H1 (cell line): ENCODE data around the gene CCIN. TPM values are rescaled to one million over a fixed set of nuclear protein-coding genes. Genes with fewer than 3 reads are reported as not detected.

ENCODE experiments used
- CTCF ChIA-PET: fragments of 300-600 bp; sonication (Branson Sonifier 250); formaldehyde crosslinking; loops from one replicate; lab custom pipeline; 2021; ENCODE audit not compliant: partially characterized antibody; lab: Charles Lee
- POLR2A ChIA-PET: fragments of 300-600 bp; sonication (Branson Sonifier 250); formaldehyde crosslinking; loops from one replicate; lab custom pipeline; 2021; ENCODE audit warnings: inconsistent platforms; ENCODE audit not compliant: partially characterized antibody; lab: Charles Lee
- DNase-seq, 2 experiments: peaks; one replicate each; pipeline versions ENCODE4 v3.0.0 to v3.0.0-alpha.2; 2010 to 2022; ENCODE audit warnings: low spot score in 2 of 2, low read depth in 1 of 2, mixed read lengths in 1 of 2
- FAIRE-seq: peaks from 2 replicates; lab custom pipeline; 2011; peaks lifted over from hg19 to GRCh38; lab: Jason Lieb, UNC
- H2AFZ ChIP-seq: 2 replicates; pipeline ENCODE4 v1.8.1; 2012; ENCODE audit warnings: low read length, inconsistent platforms
- H2AK5ac ChIP-seq: 2 replicates; pipeline ENCODE4 v1.6.1; 2013; ENCODE audit warnings: low read depth, low read length
- H2BK120ac ChIP-seq: replicated peaks from 2 replicates; pipeline ENCODE3; 2013; ENCODE audit warnings: low read depth, low read length, inconsistent platforms
- H2BK12ac ChIP-seq: 2 replicates; pipeline ENCODE4 v1.6.1; 2013; ENCODE audit warnings: low read depth, low read length
- H2BK15ac ChIP-seq: 2 replicates; pipeline ENCODE4 v1.6.1; 2013; ENCODE audit warnings: low read length
- H2BK20ac ChIP-seq: 2 replicates; pipeline ENCODE4 v1.6.1; 2013; ENCODE audit warnings: low read length
- H2BK5ac ChIP-seq: 2 replicates; pipeline ENCODE4 v1.6.1; 2013; ENCODE audit warnings: low read depth, low read length
- H3K14ac ChIP-seq: 2 replicates; pipeline ENCODE4 v1.6.1; 2013; ENCODE audit warnings: inconsistent platforms; ENCODE audit not compliant: insufficient read length
- H3K18ac ChIP-seq: 2 replicates; pipeline ENCODE4 v1.6.1; 2013; ENCODE audit warnings: low read length; ENCODE audit errors: extremely low read depth
- H3K23ac ChIP-seq: 2 replicates; pipeline ENCODE4 v1.6.1; 2013; ENCODE audit warnings: inconsistent platforms; ENCODE audit not compliant: insufficient read length
- H3K23me2 ChIP-seq: 2 replicates; pipeline ENCODE4 v1.6.1; 2013; ENCODE audit warnings: low read depth, low read length
- H3K27ac ChIP-seq: 2 replicates; pipeline ENCODE4 v1.6.1; 2011; ENCODE audit warnings: low read depth, low read length, inconsistent platforms
- H3K27me3 ChIP-seq, 4 experiments: replicated peaks in 1 of 4; 1 replicate in 1 of 4; 2 replicates in 3 of 4; pipeline versions ENCODE4 v1.6.1 to v1.8.1; 2011 to 2013; ENCODE audit warnings: low read length in 3 of 4, mild to moderate bottlenecking in 3 of 4, inconsistent platforms in 2 of 4, mixed read lengths in 2 of 4, moderate library complexity in 1 of 4; ENCODE audit not compliant: control insufficient read depth in 3 of 4, insufficient read depth in 3 of 4; ENCODE audit errors: extremely low read depth in 1 of 4
- H3K36me3 ChIP-seq, 4 experiments: 2 replicates each; pipeline versions ENCODE4 v1.6.1 to v1.8.1; 2011 to 2013; ENCODE audit warnings: mild to moderate bottlenecking in 4 of 4, low read length in 3 of 4, moderate library complexity in 2 of 4, control low read depth in 1 of 4, inconsistent platforms in 1 of 4; ENCODE audit not compliant: insufficient read depth in 4 of 4, control insufficient read depth in 2 of 4
- H3K4ac ChIP-seq: replicated peaks from 2 replicates; pipeline ENCODE3; 2013; ENCODE audit warnings: low read length, low read depth, mixed read lengths, inconsistent platforms; ENCODE audit not compliant: insufficient read length
- H3K4me1 ChIP-seq, 4 experiments: replicated peaks in 1 of 4; 1 replicate in 1 of 4; 2 replicates in 3 of 4; pipeline versions ENCODE4 v1.6.1 to v1.8.1; 2011 to 2013; ENCODE audit warnings: low read length in 3 of 4, inconsistent platforms in 2 of 4, mixed read lengths in 1 of 4; ENCODE audit not compliant: insufficient read depth in 4 of 4, control insufficient read depth in 3 of 4
- H3K4me2 ChIP-seq, 2 experiments: 2 replicates each; pipeline versions ENCODE4 v1.6.1 to v1.8.1; 2011 to 2013; ENCODE audit warnings: low read depth in 2 of 2, low read length in 2 of 2, control low read depth in 1 of 2, inconsistent platforms in 1 of 2, mild to moderate bottlenecking in 1 of 2; ENCODE audit not compliant: insufficient read depth in 1 of 2
- H3K4me3 ChIP-seq, 4 experiments: fragments of 200-600, 300-600 bp in 1 of 4; sonication (generic), shearing (Covaris generic), sonication (Bioruptor Twin) in 1 of 4; 2 replicates each; pipeline versions ENCODE4 v1.5.1 to v1.8.1; 2011 to 2016; ENCODE audit warnings: low read length in 4 of 4, low read depth in 3 of 4, control low read depth in 2 of 4, inconsistent platforms in 2 of 4, mild to moderate bottlenecking in 2 of 4, mixed read lengths in 1 of 4, moderate library complexity in 1 of 4; ENCODE audit not compliant: insufficient read depth in 2 of 4; ENCODE audit errors: extremely low read depth in 1 of 4
- H3K56ac ChIP-seq: replicated peaks from 2 replicates; pipeline ENCODE3; 2013; ENCODE audit warnings: low read depth, mild to moderate bottlenecking, mixed read lengths, low read length, inconsistent platforms; ENCODE audit not compliant: insufficient read length
- H3K79me1 ChIP-seq: 2 replicates; pipeline ENCODE4 v1.6.1; 2013; ENCODE audit warnings: low read depth, low read length, control low read depth
- H3K79me2 ChIP-seq, 2 experiments: 2 replicates each; pipeline versions ENCODE4 v1.6.1 to v1.8.1; 2012 to 2013; ENCODE audit warnings: low read length in 2 of 2, mild to moderate bottlenecking in 2 of 2, inconsistent platforms in 1 of 2; ENCODE audit not compliant: insufficient read depth in 2 of 2, control insufficient read depth in 1 of 2
- H3K9ac ChIP-seq, 4 experiments: replicated peaks in 1 of 4; 1 replicate in 1 of 4; 2 replicates in 3 of 4; pipeline versions ENCODE4 v1.6.1 to v1.8.1; 2011 to 2013; ENCODE audit warnings: low read depth in 3 of 4, low read length in 3 of 4, control low read depth in 2 of 4, mild to moderate bottlenecking in 2 of 4, moderate library complexity in 2 of 4, inconsistent platforms in 1 of 4; ENCODE audit errors: extremely low read depth in 1 of 4
- H3K9me3 ChIP-seq, 2 experiments: 2 replicates each; pipeline versions ENCODE4 v1.6.1 to v1.8.1; 2012 to 2013; ENCODE audit warnings: mild to moderate bottlenecking in 2 of 2, moderate library complexity in 2 of 2, control low read depth in 1 of 2, inconsistent platforms in 1 of 2, low read depth in 1 of 2, low read length in 1 of 2, mixed read lengths in 1 of 2; ENCODE audit not compliant: insufficient read depth in 2 of 2
- H4K20me1 ChIP-seq, 2 experiments: replicated peaks in 1 of 2; 2 replicates each; pipeline versions ENCODE3 to v1.8.1; 2011 to 2013; ENCODE audit warnings: inconsistent platforms in 2 of 2, low read length in 2 of 2, mild to moderate bottlenecking in 1 of 2; ENCODE audit not compliant: insufficient read depth in 2 of 2, control insufficient read depth in 1 of 2
- H4K5ac ChIP-seq: 2 replicates; pipeline ENCODE4 v1.6.1; 2013; ENCODE audit warnings: low read length, low read depth, mixed read lengths, inconsistent platforms; ENCODE audit not compliant: insufficient read length
- H4K8ac ChIP-seq: 2 replicates; pipeline ENCODE4 v1.8.0; 2013; ENCODE audit warnings: mild to moderate bottlenecking, moderate library complexity, low read length, inconsistent platforms; ENCODE audit not compliant: insufficient read depth; ENCODE audit errors: extremely low read depth
- H4K91ac ChIP-seq: replicated peaks from 2 replicates; pipeline ENCODE3; 2013; ENCODE audit warnings: low read length, mixed read lengths, inconsistent platforms; ENCODE audit not compliant: insufficient read length
- CHD2 ChIP-seq: IDR thresholded peaks from 2 replicates; pipeline ENCODE4 v1.6.1; 2012; ENCODE audit warnings: low read length, improper control_type of control experiment
- EZH2 ChIP-seq: fragments of 200-600 bp; sonication (generic); IDR thresholded peaks from 2 replicates; pipeline ENCODE4 v1.7.1; 2012; ENCODE audit warnings: low read depth, mild to moderate bottlenecking, moderate library complexity, low read length, inconsistent platforms; ENCODE audit not compliant: severe bottlenecking
- GABPA ChIP-seq: IDR thresholded peaks from 2 replicates; pipeline ENCODE4 v1.6.1; 2011; ENCODE audit warnings: mild to moderate bottlenecking, low read length, moderate library complexity, borderline replicate concordance; ENCODE audit not compliant: insufficient read depth
- SP4 ChIP-seq: IDR thresholded peaks from 2 replicates; pipeline ENCODE4 v1.6.1; 2012; ENCODE audit warnings: low read length, inconsistent platforms
- WGBS, 2 experiments: shearing (Covaris generic) in 1 of 2; methylation state at CpG; one replicate each; pipeline versions ENCODE4 v1.1.6 to v1.1.7; 2013 to 2015; ENCODE audit warnings: low lambda C conversion rate in 2 of 2, mixed read lengths in 2 of 2, inconsistent platforms in 1 of 2, low coverage in 1 of 2, missing lambda C conversion rate in 1 of 2; ENCODE audit not compliant: insufficient replicate concordance in 2 of 2, insufficient coverage in 1 of 2, insufficient read length in 1 of 2; ENCODE audit errors: extremely low coverage in 1 of 2, missing lambda C conversion rate in 1 of 2; 5-methylcytosine and 5-hydroxymethylcytosine counted together
- polyA plus RNA-seq, 7 experiments: library from polyadenylated mRNA; depleted of rRNA in 3 of 7; stranded (reverse) in 5 of 7; unstranded in 2 of 7; fragments of >200 nt in 5 of 7; fragments of 200-250 nt in 2 of 7; gene quantifications; 1 replicate in 5 of 7; 2 replicates in 1 of 7; 4 replicates in 1 of 7; pipeline versions ENCODE4 v1.2.1 to v1.2.3, GENCODE V29; 2011 to 2013; ENCODE audit warnings: missing spikeins in 2 of 7, mixed read lengths in 2 of 7
- total RNA-seq: library from RNA; stranded (reverse); fragmentation: NEBNext Ultra II Directional; extraction: Animal tissue kit (Norgen Biotek cat#: 25700); gene quantifications from 2 replicates; pipeline ENCODE4 v1.2.1, GENCODE V29; 2021

CCIN gene
- total and polyA plus RNA-seq, 2 of the 8 experiments (the other 6 are each of a cell fraction or from before 2014, with no cell fraction given) = 0.19 to 0.21 TPM

DNA sequence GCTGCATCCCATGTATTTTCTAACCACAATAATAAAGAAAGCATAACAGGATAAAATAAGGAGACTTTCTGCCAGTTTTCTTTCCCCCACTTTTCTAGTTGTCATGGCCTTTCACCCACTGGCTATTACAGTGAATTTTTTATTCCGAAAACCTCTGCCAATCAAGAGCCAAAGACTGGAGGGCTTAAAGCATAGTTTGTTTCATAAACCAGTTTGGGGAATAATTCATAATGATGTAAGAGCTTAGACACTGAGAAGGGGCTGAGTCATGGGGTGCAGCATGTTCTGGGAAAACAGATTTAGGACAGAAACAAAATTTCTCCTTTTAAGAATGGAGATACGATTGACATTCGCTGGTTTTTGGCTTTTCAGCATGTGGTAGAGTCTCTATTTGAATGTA is 37.1 kb upstream of the CCIN start:
- Histone ChIP-seq H3K14ac (no peak overlapping the region), H4K91ac (no peak overlapping the region), H2AK5ac (no peak overlapping the region), H3K79me1 (no peaks in the 10 kb centered on the region), H3K18ac (no peak overlapping the region), H2BK120ac (no peak overlapping the region), H4K8ac (no peak overlapping the region), H3K23me2 (peaks cover 12% of the 10 kb centered on the region), H2BK15ac (no peak overlapping the region), H3K23ac (no peak overlapping the region), H3K4me1 (peaks cover 0 to 9% (median 6%) of the 10 kb centered on the region in 4 experiments; a peak in 6 of 7 replicates), H2BK12ac (no peak overlapping the region), H3K4me2 (peak overlapping the region; percentile 6 to 59; a peak in 2 of 4 replicates), H3K9ac (no peak overlapping the region), H2AFZ (peak overlapping the region; percentile 62; the same call in 1 of the 2 replicates), H2BK5ac (no peak overlapping the region), H3K9me3 (no peaks in the 10 kb centered on the region), H3K27me3 (peaks cover 1 to 30% (median 27%) of the 10 kb centered on the region in 4 experiments), H3K4ac (no peak overlapping the region), H2BK20ac (no peak overlapping the region), H4K5ac (peak overlapping the region; percentile 48), H3K36me3 (no peaks in the 10 kb centered on the region; a peak in 1 of 8 replicates), H4K20me1 (peaks cover 0 to 4% of the 10 kb centered on the region in 2 experiments), H3K56ac (no peak overlapping the region), H3K27ac (no peak overlapping the region), H3K4me3 (peak overlapping the region in 1 of 4 experiments; percentile 25; a peak in 1 of 8 replicates), H3K79me2 (no peaks in the 10 kb centered on the region)
- ChIA-PET POLR2A (no interaction called here), CTCF (interaction anchor here (0.6 to 1.5 kb wide), 2 partner anchors 13 to 35 kb away, joined by 3 to 5 read pairs; no protein-coding TSS in a partner anchor)
- no peak for DNase-seq
- 39% methylated on average over 3 of the region's 3 CpGs; no CpG with 5 or more reads in 1 of the 2 experiments for WGBS, 2 experiments
- FAIRE-seq = no peak
- TF ChIP-seq GABPA = no peak
- no peak for TF ChIP-seq CHD2
- no peak for TF ChIP-seq EZH2
- TF ChIP-seq SP4 = no peak
